ENCODE results near the gene CD46.

CD46 gene

GRCh38 chr1:207813512-207813881, 61.6 kb downstream of the CD46 start:
- Histone ChIP-seq H3K36me3 (ENCODE audit: insufficient read depth, low read length) (peaks cover 97% of the 10 kb centered on the region), H3K79me2 (ENCODE audit: insufficient read depth, low read length) (peaks cover 86% of the 10 kb centered on the region), H3K4me2 (ENCODE audit: insufficient read depth, low read length) (no peak overlapping the region), H3K9ac (ENCODE audit: low read depth, low read length) (no peak overlapping the region), H4K20me1 (ENCODE audit: insufficient read depth, low read length) (peaks cover 91% of the 10 kb centered on the region), H3K9me3 (ENCODE audit: insufficient read depth, low read length, severe bottlenecking) (no peaks in the 10 kb centered on the region), H3K4me3 (ENCODE audit: low read depth in 1 of 2, low read length in 2 of 2) (no peak overlapping the region), H2AFZ (ENCODE audit: low read depth, low read length) (no peak overlapping the region), H3K27ac (ENCODE audit: low read length) (peak overlapping the region; percentile 43; the same call in 1 of the 2 replicates), H3K4me1 (ENCODE audit: insufficient read depth, low read length) (no peaks in the 10 kb centered on the region), H3K27me3 (ENCODE audit: insufficient read depth, low read length, poor library complexity) (no peaks in the 10 kb centered on the region)
- TF ChIP-seq EZH2 (IDR thresholded peaks at IDR 0.05; ENCODE audit: borderline replicate concordance, low read depth, low read length, severe bottlenecking) (no peak), CTCF (IDR thresholded peaks at IDR 0.05; ENCODE audit: borderline replicate concordance, extremely low read depth, low read length, poor library complexity, severe bottlenecking) (no peak)
- DNase-seq, result no peak
- no peak for ATAC-seq (ENCODE audit: insufficient read depth, low read depth)

- peaks cover 89% of the 10 kb centered on the region for H3K79me2 ChIP-seq (ENCODE audit: insufficient read depth, low read length)
- H2AFZ ChIP-seq (ENCODE audit: low read depth, low read length), result no peak overlapping the region
- no peak overlapping the region for H3K9ac ChIP-seq (ENCODE audit: low read depth, low read length)
- H3K27me3 ChIP-seq (ENCODE audit: insufficient read depth, low read length, poor library complexity), result no peaks in the 10 kb centered on the region
- H3K4me1 ChIP-seq (ENCODE audit: insufficient read depth, low read length), result no peaks in the 10 kb centered on the region
- no peaks in the 10 kb centered on the region for H3K9me3 ChIP-seq (ENCODE audit: insufficient read depth, low read length, severe bottlenecking)
- DNase-seq, result no peak
- H4K20me1 ChIP-seq (ENCODE audit: insufficient read depth, low read length), result peaks cover 92% of the 10 kb centered on the region
- H3K4me3 ChIP-seq (ENCODE audit: low read depth in 1 of 2, low read length in 2 of 2), result no peak overlapping the region
- no peak for TF ChIP-seq EZH2 (IDR thresholded peaks at IDR 0.05; ENCODE audit: borderline replicate concordance, low read depth, low read length, severe bottlenecking)
- no peak for TF ChIP-seq CTCF (IDR thresholded peaks at IDR 0.05; ENCODE audit: borderline replicate concordance, extremely low read depth, low read length, poor library complexity, severe bottlenecking)
- no peak for ATAC-seq (ENCODE audit: insufficient read depth, low read depth)
- H3K4me2 ChIP-seq (ENCODE audit: insufficient read depth, low read length), result no peak overlapping the region
- H3K36me3 ChIP-seq (ENCODE audit: insufficient read depth, low read length), result peaks cover 96% of the 10 kb centered on the region
- no peak overlapping the region for H3K27ac ChIP-seq (ENCODE audit: low read length)
These were observed 62.1 kb downstream of the CD46 start for GRCh38 chr1:207813946-207814345.

GRCh38 chr1:207814469-207814868, 62.6 kb downstream of the CD46 start:
- no peaks in the 10 kb centered on the region for H3K27me3 ChIP-seq (ENCODE audit: insufficient read depth, low read length, poor library complexity)
- ATAC-seq (ENCODE audit: insufficient read depth, low read depth), result no peak

More at GRCh38 chr1:207814469-207814868, 62.6 kb downstream of the CD46 start:
- no peak overlapping the region for H3K4me2 ChIP-seq (ENCODE audit: insufficient read depth, low read length)
- no peak overlapping the region for H2AFZ ChIP-seq (ENCODE audit: low read depth, low read length)
- DNase-seq, result no peak
- H3K27ac ChIP-seq (ENCODE audit: low read length), result no peak overlapping the region
- no peaks in the 10 kb centered on the region for H3K4me1 ChIP-seq (ENCODE audit: insufficient read depth, low read length)
- H3K9me3 ChIP-seq (ENCODE audit: insufficient read depth, low read length, severe bottlenecking), result no peaks in the 10 kb centered on the region
- H3K4me3 ChIP-seq (ENCODE audit: low read depth in 1 of 2, low read length in 2 of 2), result no peak overlapping the region
- peaks cover 96% of the 10 kb centered on the region for H3K36me3 ChIP-seq (ENCODE audit: insufficient read depth, low read length)
- H3K79me2 ChIP-seq (ENCODE audit: insufficient read depth, low read length), result peaks cover 93% of the 10 kb centered on the region
- TF ChIP-seq CTCF (IDR thresholded peaks at IDR 0.05; ENCODE audit: borderline replicate concordance, extremely low read depth, low read length, poor library complexity, severe bottlenecking), result no peak
- no peak for TF ChIP-seq EZH2 (IDR thresholded peaks at IDR 0.05; ENCODE audit: borderline replicate concordance, low read depth, low read length, severe bottlenecking)
- no peak overlapping the region for H3K9ac ChIP-seq (ENCODE audit: low read depth, low read length)
- peaks cover 92% of the 10 kb centered on the region for H4K20me1 ChIP-seq (ENCODE audit: insufficient read depth, low read length)
